Neuronal stem cell (in vitro differentiated cells): Measurements from ENCODE around the gene BEND5.

Experiments
- DNase-seq: peaks from one replicate; pipeline ENCODE4 v3.0.0-alpha.2; 2013; ENCODE audit warnings: low spot score
- H2AFZ ChIP-seq: one replicate; pipeline ENCODE4 v1.6.1; 2013; ENCODE audit warnings: mild to moderate bottlenecking, low read length, inconsistent platforms
- H2AK5ac ChIP-seq: 2 replicates; pipeline ENCODE4 v1.6.1; 2013; ENCODE audit warnings: low read depth, mild to moderate bottlenecking, inconsistent platforms, low read length, moderate library complexity, mixed read lengths
- H2BK120ac ChIP-seq: 2 replicates; pipeline ENCODE4 v1.6.1; 2013; ENCODE audit warnings: low read depth, mild to moderate bottlenecking, inconsistent platforms, low read length, moderate library complexity, mixed read lengths
- H2BK12ac ChIP-seq: one replicate; pipeline ENCODE4 v1.6.1; 2013; ENCODE audit warnings: low read length, inconsistent platforms
- H2BK15ac ChIP-seq: 2 replicates; pipeline ENCODE4 v1.6.1; 2013; ENCODE audit warnings: mild to moderate bottlenecking, low read length, inconsistent platforms, mixed read lengths
- H2BK5ac ChIP-seq: one replicate; pipeline ENCODE4 v1.6.1; 2013; ENCODE audit warnings: inconsistent platforms, mild to moderate bottlenecking, low read length, moderate library complexity
- H3K14ac ChIP-seq: one replicate; pipeline ENCODE4 v1.6.1; 2013; ENCODE audit warnings: low read length, inconsistent platforms
- H3K18ac ChIP-seq: 2 replicates; pipeline ENCODE4 v1.6.1; 2013; ENCODE audit warnings: low read length, inconsistent platforms
- H3K23ac ChIP-seq: 2 replicates; pipeline ENCODE4 v1.6.1; 2013; ENCODE audit warnings: low read depth, mild to moderate bottlenecking, mixed read lengths, low read length, inconsistent platforms; ENCODE audit not compliant: poor library complexity
- H3K27ac ChIP-seq: replicated peaks from 3 replicates; pipeline ENCODE4 v1.5.1; 2013; ENCODE audit warnings: low read length, inconsistent platforms
- H3K27me3 ChIP-seq, 3 experiments: 2 replicates each; pipeline ENCODE4 v1.6.1; 2013; ENCODE audit warnings: low read length in 3 of 3, mild to moderate bottlenecking in 2 of 3, inconsistent platforms in 1 of 3, low read depth in 1 of 3, mixed read lengths in 1 of 3, moderate library complexity in 1 of 3; ENCODE audit not compliant: control insufficient read depth in 3 of 3, insufficient read depth in 3 of 3
- H3K36me3 ChIP-seq, 2 donors: replicated peaks in 1 of 2; 2 replicates each; pipeline ENCODE4 v1.6.1; 2013; ENCODE audit warnings: low read length in 2 of 2; ENCODE audit not compliant: control insufficient read depth in 2 of 2, insufficient read depth in 2 of 2
- H3K4ac ChIP-seq: 2 replicates; pipeline ENCODE4 v1.6.1; 2013; ENCODE audit warnings: inconsistent platforms, mild to moderate bottlenecking, low read length, moderate library complexity
- H3K4me1 ChIP-seq, 2 donors: 1 replicate in 1 of 2; 2 replicates in 1 of 2; pipeline ENCODE4 v1.6.1; 2013; ENCODE audit warnings: low read length in 2 of 2, low read depth in 1 of 2; ENCODE audit not compliant: control insufficient read depth in 2 of 2, insufficient read depth in 1 of 2
- H3K4me2 ChIP-seq: one replicate; pipeline ENCODE4 v1.6.1; 2013; ENCODE audit warnings: mild to moderate bottlenecking, low read length, inconsistent platforms; ENCODE audit not compliant: insufficient read depth, poor library complexity, severe bottlenecking
- H3K4me3 ChIP-seq, 2 donors: 2 replicates each; pipeline ENCODE4 v1.5.1; 2013; ENCODE audit warnings: low read length in 2 of 2, mild to moderate bottlenecking in 2 of 2, inconsistent platforms in 1 of 2, moderate library complexity in 1 of 2
- H3K79me1 ChIP-seq: one replicate; pipeline ENCODE4 v1.6.1; 2013; ENCODE audit warnings: low read depth, mild to moderate bottlenecking, inconsistent platforms, low read length, moderate library complexity
- H3K9ac ChIP-seq: one replicate; pipeline ENCODE4 v1.6.1; 2013; ENCODE audit warnings: mild to moderate bottlenecking, low read depth, low read length, inconsistent platforms; ENCODE audit not compliant: poor library complexity
- H3K9me3 ChIP-seq, 2 donors: replicated peaks in 1 of 2; 2 replicates each; pipeline versions ENCODE3 to v1.6.1; 2013; ENCODE audit warnings: low read length in 2 of 2, mild to moderate bottlenecking in 2 of 2, inconsistent platforms in 1 of 2, low read depth in 1 of 2, mixed read lengths in 1 of 2, moderate library complexity in 1 of 2; ENCODE audit not compliant: control insufficient read depth in 2 of 2, insufficient read depth in 1 of 2
- H4K8ac ChIP-seq: one replicate; pipeline ENCODE4 v1.6.1; 2013; ENCODE audit warnings: low read depth, mild to moderate bottlenecking, inconsistent platforms, low read length, moderate library complexity
- H4K91ac ChIP-seq: one replicate; pipeline ENCODE4 v1.6.1; 2013; ENCODE audit warnings: low read length, low read depth, mild to moderate bottlenecking, inconsistent platforms; ENCODE audit not compliant: poor library complexity
- WGBS, 2 donors: extraction: QIAGEN DNeasy Blood & Tissue Kit; methylation state at CpG; one replicate each; pipeline ENCODE4 v1.1.7; 2013; ENCODE audit warnings: missing lambda C conversion rate in 2 of 2, mixed read lengths in 1 of 2; ENCODE audit not compliant: insufficient read length in 2 of 2, insufficient replicate concordance in 1 of 2; ENCODE audit errors: extremely low coverage in 2 of 2; 5-methylcytosine and 5-hydroxymethylcytosine counted together

BEND5 gene

DNA sequence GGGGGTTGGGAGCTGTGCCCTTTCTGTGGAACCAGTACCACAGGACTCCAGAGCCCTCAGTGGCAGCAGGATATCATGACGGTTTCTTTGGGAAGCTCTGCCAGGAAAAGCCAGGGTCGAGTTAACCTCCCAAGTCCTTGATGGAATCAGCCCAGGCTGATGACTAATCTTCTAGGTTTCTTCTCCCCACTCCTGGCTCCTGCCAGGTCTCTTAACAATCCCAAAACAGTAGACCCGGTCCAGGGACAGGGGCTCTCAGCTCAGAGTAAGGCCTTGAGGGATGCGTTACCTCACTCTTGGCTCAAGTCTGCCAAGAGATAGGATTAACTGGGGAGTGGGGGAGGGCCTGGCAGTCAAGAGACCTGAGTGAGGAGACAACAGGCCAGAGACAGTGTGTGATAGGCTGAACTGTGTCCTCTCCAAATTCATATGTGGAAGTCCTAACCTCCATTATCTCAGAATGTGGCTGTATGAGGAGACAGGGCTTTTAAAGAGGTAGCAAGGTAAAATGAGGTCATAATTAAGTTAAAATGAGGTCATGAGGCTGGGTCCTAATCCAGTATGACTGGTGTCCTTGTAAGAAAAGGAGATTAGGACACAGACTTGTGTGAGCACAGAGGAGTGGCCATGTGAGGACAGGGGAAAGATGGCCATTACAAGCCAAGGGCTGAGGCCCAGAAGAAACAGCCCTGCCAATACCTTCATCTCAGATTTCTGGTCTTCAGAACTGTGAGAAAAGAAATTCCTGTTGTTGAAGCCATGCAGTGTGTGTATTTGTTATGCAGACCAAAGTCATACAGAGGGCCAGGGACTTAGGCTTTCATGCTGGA lies 95.0 kb downstream of the BEND5 start:
- H3K4ac ChIP-seq, result no peak overlapping the region
- no peak overlapping the region for H3K18ac ChIP-seq
- no peak overlapping the region for H3K14ac ChIP-seq
- no peak overlapping the region for H2BK12ac ChIP-seq
- H3K27me3 ChIP-seq, result peaks cover 0 to 13% (median 0%) of the 10 kb centered on the region in 3 experiments
- H3K4me3 ChIP-seq, result no peak overlapping the region
- H3K79me1 ChIP-seq, result no peaks in the 10 kb centered on the region
- peaks cover 0 to 13% of the 10 kb centered on the region in 2 donors for H3K4me1 ChIP-seq
- H2BK5ac ChIP-seq, result no peak overlapping the region
- no peak overlapping the region for H3K9ac ChIP-seq
- H2BK15ac ChIP-seq, result no peak overlapping the region
- H3K4me2 ChIP-seq, result no peak overlapping the region
- no peaks in the 10 kb centered on the region for H3K9me3 ChIP-seq
- H4K91ac ChIP-seq, result no peak overlapping the region
- WGBS, 2 donors, result no CpG with 5 or more reads among the region's 4 CpGs
- no peak overlapping the region for H3K23ac ChIP-seq
- H3K36me3 ChIP-seq, result no peaks in the 10 kb centered on the region
- H3K27ac ChIP-seq, result no peak overlapping the region
- H4K8ac ChIP-seq, result no peak overlapping the region
- no peak overlapping the region for H2BK120ac ChIP-seq
- no peak overlapping the region for H2AK5ac ChIP-seq
- H2AFZ ChIP-seq, result no peak overlapping the region
- DNase-seq, result no peak

DNA sequence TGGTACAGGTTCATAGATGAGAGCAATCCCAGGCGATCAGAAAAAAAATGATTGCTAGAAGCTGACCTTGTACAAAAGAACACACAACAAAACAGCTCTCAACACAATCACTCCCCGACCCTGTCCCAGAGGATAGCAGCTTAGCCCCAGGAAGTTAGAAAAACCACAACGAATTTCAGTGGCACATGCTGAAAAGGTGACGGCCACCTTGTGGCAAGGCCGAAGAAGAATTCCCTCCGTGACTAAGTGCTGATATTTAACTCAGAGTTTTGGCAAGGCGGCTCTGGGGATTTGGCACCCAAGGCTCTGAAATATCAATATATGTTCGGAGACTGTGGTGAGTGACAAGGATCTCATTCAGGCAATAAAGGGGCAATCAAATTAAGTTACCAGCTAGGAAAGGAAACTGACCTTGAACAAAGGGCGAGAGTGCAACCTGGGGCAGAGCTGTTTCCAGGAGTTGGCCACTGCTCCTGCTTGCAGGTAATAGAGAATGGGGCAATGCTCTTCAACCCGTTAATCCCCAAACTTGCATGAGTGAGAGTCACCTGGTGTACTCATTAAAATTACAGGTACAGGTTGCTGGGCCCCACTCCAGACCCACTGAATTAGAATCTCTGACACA lies 96.2 kb downstream of the BEND5 start:
- Histone ChIP-seq H3K9ac (no peak overlapping the region), H3K27ac (no peak overlapping the region), H3K4ac (no peak overlapping the region), H2BK5ac (no peak overlapping the region), H2AK5ac (no peak overlapping the region), H3K23ac (no peak overlapping the region), H2BK15ac (no peak overlapping the region), H3K36me3 (no peaks in the 10 kb centered on the region), H2BK12ac (no peak overlapping the region), H3K9me3 (no peaks in the 10 kb centered on the region), H3K27me3 (peaks cover 0 to 13% (median 0%) of the 10 kb centered on the region in 3 experiments), H2AFZ (no peak overlapping the region), H3K4me2 (no peak overlapping the region), H4K8ac (no peak overlapping the region), H3K14ac (no peak overlapping the region), H2BK120ac (no peak overlapping the region), H3K4me1 (peaks cover 0 to 13% of the 10 kb centered on the region in 2 donors), H3K18ac (no peak overlapping the region), H3K4me3 (no peak overlapping the region), H3K79me1 (no peaks in the 10 kb centered on the region), H4K91ac (no peak overlapping the region)
- no peak for DNase-seq
- WGBS, 2 donors, result no CpG with 5 or more reads among the region's 10 CpGs

DNA sequence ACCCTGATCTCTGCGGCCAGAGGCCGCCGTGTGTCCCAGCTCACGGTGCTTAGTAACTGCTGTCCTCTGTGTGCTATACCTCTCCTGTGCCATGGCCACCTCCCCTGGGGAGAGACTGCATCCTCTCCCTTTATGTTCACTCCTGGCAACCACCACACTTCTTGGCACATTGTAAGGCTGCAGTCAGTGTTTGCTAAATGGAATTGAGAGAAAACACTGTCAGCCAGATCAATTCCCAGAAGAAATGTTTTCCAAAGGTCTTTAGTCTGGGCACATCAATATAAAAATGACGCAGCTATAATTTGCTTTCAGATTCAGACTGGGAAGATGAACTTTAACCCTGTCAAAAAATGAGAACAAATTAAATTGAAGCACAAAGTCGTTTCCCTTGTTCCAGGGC lies 96.8 kb downstream of the BEND5 start:
- H3K18ac ChIP-seq, result no peak overlapping the region
- H3K27me3 ChIP-seq, result peaks cover 0 to 13% (median 0%) of the 10 kb centered on the region in 3 experiments
- H3K4me3 ChIP-seq, result no peak overlapping the region
- no peak overlapping the region for H2BK15ac ChIP-seq
- no peak overlapping the region for H4K8ac ChIP-seq
- no peak overlapping the region for H2BK12ac ChIP-seq
- H3K4me2 ChIP-seq, result no peak overlapping the region
- H2BK120ac ChIP-seq, result no peak overlapping the region
- no peak for DNase-seq
- H4K91ac ChIP-seq, result no peak overlapping the region
- H3K14ac ChIP-seq, result no peak overlapping the region
- H3K36me3 ChIP-seq, result no peaks in the 10 kb centered on the region
- no peak overlapping the region for H3K27ac ChIP-seq
- no peaks in the 10 kb centered on the region for H3K79me1 ChIP-seq
- H2AFZ ChIP-seq, result no peak overlapping the region
- H2AK5ac ChIP-seq, result no peak overlapping the region
- no peak overlapping the region for H3K23ac ChIP-seq
- H3K9ac ChIP-seq, result no peak overlapping the region
- WGBS, 2 donors, result no CpG with 5 or more reads among the region's 6 CpGs
- no peaks in the 10 kb centered on the region for H3K9me3 ChIP-seq
- no peak overlapping the region for H2BK5ac ChIP-seq
- no peak overlapping the region for H3K4ac ChIP-seq
- H3K4me1 ChIP-seq, result peaks cover 0 to 12% of the 10 kb centered on the region in 2 donors

DNA sequence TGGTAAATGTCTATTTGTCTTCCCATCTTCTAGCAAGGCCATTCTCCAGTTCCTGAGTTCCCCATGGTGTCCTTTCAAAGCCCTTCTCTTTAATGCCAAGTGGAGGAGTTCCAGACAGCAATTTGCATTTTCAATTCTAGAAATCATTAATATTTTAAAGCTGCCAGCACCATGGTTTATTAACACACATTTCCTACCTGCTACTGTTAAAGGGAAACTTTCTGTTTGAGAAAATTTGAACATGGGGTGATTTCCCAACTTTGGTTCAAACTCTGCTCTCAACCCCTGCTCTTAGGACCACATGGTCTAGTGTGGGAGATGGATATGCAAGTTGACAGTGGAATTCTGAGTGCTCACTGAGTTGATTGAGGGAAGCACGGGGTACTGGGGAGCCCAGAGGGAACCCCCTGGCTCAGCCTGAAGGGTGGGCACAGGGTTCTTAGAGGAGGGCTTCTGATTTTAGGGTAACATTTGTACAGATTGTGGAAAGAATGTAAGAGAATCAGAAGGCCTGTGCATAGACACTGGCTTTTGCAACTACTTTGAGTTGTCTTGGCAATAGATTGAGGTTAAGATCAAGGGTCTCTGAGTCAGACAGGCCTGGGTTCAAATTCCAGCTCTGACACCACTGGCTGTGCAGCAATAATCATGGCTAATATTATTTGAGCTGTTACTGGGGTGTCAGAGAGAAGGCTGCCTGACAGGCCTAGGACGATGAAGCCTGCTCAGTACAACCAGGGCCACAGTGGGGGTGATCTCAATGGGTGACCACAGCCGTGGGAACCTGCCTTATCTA lies 97.8 kb downstream of the BEND5 start:
- Histone ChIP-seq H2BK120ac (no peak overlapping the region), H2BK12ac (no peak overlapping the region), H2AFZ (no peak overlapping the region), H4K91ac (no peak overlapping the region), H2AK5ac (no peak overlapping the region), H3K9me3 (no peaks in the 10 kb centered on the region), H3K23ac (no peak overlapping the region), H3K27me3 (peaks cover 0 to 13% (median 0%) of the 10 kb centered on the region in 3 experiments), H3K18ac (no peak overlapping the region), H3K4me3 (no peak overlapping the region), H2BK5ac (no peak overlapping the region), H3K4ac (no peak overlapping the region), H3K27ac (no peak overlapping the region), H3K36me3 (no peaks in the 10 kb centered on the region), H4K8ac (no peak overlapping the region), H3K4me2 (no peak overlapping the region), H3K4me1 (peaks cover 0 to 4% of the 10 kb centered on the region in 2 donors), H2BK15ac (no peak overlapping the region), H3K9ac (no peak overlapping the region), H3K14ac (no peak overlapping the region), H3K79me1 (no peaks in the 10 kb centered on the region)
- WGBS, 2 donors, result no CpG with 5 or more reads among the region's 3 CpGs
- DNase-seq, result no peak
